ENCODE data around the gene OR3A2.

DNA sequence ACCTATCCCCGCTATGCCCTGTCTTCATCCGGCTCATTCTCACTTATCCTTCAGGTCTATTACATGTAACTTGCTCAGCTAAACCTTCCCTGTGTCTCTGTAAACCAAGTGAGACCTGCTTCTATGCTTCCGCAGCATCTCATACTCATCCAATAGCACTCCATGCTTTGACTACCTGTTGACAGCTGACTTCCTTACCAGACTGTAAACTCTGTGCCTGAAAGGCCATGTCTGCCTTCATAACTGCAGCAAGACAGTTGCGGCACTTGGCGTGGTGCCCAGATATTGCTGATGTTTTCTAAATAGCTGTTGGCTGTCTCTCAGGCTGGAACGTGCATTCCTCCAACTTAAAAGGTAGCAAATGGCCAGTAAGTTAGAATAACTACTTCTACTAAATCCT is 13.9 kb upstream of the OR3A2 start:
- TF ChIP-seq, protein P1, sequence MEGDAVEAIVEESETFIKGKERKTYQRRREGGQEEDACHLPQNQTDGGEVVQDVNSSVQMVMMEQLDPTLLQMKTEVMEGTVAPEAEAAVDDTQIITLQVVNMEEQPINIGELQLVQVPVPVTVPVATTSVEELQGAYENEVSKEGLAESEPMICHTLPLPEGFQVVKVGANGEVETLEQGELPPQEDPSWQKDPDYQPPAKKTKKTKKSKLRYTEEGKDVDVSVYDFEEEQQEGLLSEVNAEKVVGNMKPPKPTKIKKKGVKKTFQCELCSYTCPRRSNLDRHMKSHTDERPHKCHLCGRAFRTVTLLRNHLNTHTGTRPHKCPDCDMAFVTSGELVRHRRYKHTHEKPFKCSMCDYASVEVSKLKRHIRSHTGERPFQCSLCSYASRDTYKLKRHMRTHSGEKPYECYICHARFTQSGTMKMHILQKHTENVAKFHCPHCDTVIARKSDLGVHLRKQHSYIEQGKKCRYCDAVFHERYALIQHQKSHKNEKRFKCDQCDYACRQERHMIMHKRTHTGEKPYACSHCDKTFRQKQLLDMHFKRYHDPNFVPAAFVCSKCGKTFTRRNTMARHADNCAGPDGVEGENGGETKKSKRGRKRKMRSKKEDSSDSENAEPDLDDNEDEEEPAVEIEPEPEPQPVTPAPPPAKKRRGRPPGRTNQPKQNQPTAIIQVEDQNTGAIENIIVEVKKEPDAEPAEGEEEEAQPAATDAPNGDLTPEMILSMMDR (optimal IDR thresholded peaks at IDR 0.05 in 1 of 3, IDR thresholded peaks at IDR 0.05 in 1 of 3, conservative IDR thresholded peaks at IDR 0.05 in 1 of 3; ENCODE audit: extremely low read depth in 1 of 3, insufficient read depth in 2 of 3, low read length in 3 of 3): no peak
- TF ChIP-seq EZH2 (IDR thresholded peaks at IDR 0.05; ENCODE audit: low read length): no peak
